ENCODE results near the gene MLPH.

The MLPH gene

DNA sequence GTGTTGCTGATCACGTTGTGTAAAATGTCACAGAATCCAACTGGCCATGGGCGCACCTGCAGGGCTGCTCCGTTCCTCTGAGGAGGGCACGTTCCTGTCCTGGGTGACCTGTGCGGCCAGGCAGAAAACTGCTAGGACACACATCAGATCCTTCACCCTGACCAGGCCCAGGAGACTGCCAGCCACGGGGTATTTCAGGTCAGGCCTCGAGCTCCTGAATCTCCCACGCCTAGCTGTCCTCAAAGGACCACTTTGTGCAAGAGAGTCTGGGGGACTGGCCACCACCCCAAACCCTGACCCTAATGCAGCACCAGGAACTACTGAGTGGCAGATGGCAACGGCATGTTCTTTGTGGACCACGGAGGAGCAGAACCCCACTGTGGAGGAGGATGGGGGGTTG, 90.4 kb downstream of the MLPH start:
- peaks cover 2% of the 10 kb centered on the region for H3K27me3 ChIP-seq (ENCODE audit: insufficient read depth, poor library complexity, severe bottlenecking)
- no peak overlapping the region for H3K4me3 ChIP-seq (replicated peaks; ENCODE audit: insufficient read depth, low read length)
- no peak overlapping the region for H3K27ac ChIP-seq (replicated peaks)
- DNase-seq (ENCODE audit: low read depth in 1 of 2, low spot score in 1 of 2): no peak
- no peak for TF ChIP-seq GABPA (IDR thresholded peaks at IDR 0.05; ENCODE audit: low read depth)
- TF ChIP-seq, protein P1, sequence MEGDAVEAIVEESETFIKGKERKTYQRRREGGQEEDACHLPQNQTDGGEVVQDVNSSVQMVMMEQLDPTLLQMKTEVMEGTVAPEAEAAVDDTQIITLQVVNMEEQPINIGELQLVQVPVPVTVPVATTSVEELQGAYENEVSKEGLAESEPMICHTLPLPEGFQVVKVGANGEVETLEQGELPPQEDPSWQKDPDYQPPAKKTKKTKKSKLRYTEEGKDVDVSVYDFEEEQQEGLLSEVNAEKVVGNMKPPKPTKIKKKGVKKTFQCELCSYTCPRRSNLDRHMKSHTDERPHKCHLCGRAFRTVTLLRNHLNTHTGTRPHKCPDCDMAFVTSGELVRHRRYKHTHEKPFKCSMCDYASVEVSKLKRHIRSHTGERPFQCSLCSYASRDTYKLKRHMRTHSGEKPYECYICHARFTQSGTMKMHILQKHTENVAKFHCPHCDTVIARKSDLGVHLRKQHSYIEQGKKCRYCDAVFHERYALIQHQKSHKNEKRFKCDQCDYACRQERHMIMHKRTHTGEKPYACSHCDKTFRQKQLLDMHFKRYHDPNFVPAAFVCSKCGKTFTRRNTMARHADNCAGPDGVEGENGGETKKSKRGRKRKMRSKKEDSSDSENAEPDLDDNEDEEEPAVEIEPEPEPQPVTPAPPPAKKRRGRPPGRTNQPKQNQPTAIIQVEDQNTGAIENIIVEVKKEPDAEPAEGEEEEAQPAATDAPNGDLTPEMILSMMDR (IDR thresholded peaks at IDR 0.05; ENCODE audit: insufficient read depth, low read length): no peak
- no peak for TF ChIP-seq SPI1 (IDR thresholded peaks at IDR 0.05; ENCODE audit: borderline replicate concordance, low read depth)
- no peak for TF ChIP-seq POLR2AphosphoS5 (IDR thresholded peaks at IDR 0.05; ENCODE audit: low read depth)
- TF ChIP-seq, protein P2, sequence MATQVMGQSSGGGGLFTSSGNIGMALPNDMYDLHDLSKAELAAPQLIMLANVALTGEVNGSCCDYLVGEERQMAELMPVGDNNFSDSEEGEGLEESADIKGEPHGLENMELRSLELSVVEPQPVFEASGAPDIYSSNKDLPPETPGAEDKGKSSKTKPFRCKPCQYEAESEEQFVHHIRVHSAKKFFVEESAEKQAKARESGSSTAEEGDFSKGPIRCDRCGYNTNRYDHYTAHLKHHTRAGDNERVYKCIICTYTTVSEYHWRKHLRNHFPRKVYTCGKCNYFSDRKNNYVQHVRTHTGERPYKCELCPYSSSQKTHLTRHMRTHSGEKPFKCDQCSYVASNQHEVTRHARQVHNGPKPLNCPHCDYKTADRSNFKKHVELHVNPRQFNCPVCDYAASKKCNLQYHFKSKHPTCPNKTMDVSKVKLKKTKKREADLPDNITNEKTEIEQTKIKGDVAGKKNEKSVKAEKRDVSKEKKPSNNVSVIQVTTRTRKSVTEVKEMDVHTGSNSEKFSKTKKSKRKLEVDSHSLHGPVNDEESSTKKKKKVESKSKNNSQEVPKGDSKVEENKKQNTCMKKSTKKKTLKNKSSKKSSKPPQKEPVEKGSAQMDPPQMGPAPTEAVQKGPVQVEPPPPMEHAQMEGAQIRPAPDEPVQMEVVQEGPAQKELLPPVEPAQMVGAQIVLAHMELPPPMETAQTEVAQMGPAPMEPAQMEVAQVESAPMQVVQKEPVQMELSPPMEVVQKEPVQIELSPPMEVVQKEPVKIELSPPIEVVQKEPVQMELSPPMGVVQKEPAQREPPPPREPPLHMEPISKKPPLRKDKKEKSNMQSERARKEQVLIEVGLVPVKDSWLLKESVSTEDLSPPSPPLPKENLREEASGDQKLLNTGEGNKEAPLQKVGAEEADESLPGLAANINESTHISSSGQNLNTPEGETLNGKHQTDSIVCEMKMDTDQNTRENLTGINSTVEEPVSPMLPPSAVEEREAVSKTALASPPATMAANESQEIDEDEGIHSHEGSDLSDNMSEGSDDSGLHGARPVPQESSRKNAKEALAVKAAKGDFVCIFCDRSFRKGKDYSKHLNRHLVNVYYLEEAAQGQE (IDR thresholded peaks at IDR 0.05; ENCODE audit: insufficient replicate concordance, low read depth): no peak

DNA sequence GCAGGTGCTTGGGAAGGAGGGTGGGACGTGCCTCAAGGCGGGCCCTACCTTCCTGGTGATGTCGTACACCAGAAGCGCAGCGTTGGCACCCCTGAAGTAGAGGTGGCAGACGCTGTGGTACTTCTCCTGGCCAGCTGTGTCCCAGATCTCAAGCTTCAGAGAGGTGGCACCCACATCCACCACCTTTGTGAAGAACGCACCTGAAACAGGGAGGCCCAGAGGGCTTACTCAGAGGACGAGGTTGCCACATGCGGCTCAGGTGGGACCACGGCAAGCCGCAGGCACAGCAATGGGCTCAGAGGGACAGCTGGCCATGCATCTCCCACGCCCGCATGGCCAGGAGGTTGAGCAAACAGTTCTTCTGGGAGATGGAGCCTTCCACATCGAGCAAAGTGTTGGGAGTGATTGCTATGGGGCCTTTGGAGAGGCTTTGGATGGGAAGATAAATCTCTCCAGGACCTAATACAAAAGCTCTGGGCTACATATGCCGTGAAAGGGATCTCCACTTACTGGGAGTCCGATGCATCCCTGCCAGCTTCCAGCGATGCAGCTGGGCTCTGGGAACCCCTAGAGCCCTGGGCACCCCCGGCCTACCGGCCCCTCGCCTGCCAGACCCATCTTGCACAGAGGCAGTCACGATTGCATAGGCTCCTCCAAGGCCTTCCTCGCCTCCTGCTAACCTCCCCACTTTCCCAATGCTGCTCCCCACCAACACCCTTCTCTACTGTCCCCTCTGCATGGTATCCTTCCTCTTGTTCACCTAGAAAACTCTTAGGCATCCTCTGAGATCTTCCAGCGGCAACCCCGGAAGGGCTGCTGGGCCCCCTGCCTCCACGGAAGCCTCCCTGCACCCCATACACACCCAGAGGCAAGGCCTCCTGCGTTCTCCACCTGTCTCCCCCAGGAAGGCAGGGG, 91.2 kb downstream of the MLPH start:
- DNase-seq (ENCODE audit: low read depth in 1 of 2, low spot score in 1 of 2): no peak
- no peak overlapping the region for H3K27ac ChIP-seq (replicated peaks)
- peaks cover 2% of the 10 kb centered on the region for H3K27me3 ChIP-seq (ENCODE audit: insufficient read depth, poor library complexity, severe bottlenecking)
- TF ChIP-seq, protein P2 (IDR thresholded peaks at IDR 0.05; ENCODE audit: insufficient replicate concordance, low read depth): no peak
- no peak for TF ChIP-seq POLR2AphosphoS5 (IDR thresholded peaks at IDR 0.05; ENCODE audit: low read depth)
- no peak for TF ChIP-seq GABPA (IDR thresholded peaks at IDR 0.05; ENCODE audit: low read depth)
- TF ChIP-seq SPI1 (IDR thresholded peaks at IDR 0.05; ENCODE audit: borderline replicate concordance, low read depth): no peak
- TF ChIP-seq, protein P1 (IDR thresholded peaks at IDR 0.05; ENCODE audit: insufficient read depth, low read length): no peak
- no peak overlapping the region for H3K4me3 ChIP-seq (replicated peaks; ENCODE audit: insufficient read depth, low read length)

DNA sequence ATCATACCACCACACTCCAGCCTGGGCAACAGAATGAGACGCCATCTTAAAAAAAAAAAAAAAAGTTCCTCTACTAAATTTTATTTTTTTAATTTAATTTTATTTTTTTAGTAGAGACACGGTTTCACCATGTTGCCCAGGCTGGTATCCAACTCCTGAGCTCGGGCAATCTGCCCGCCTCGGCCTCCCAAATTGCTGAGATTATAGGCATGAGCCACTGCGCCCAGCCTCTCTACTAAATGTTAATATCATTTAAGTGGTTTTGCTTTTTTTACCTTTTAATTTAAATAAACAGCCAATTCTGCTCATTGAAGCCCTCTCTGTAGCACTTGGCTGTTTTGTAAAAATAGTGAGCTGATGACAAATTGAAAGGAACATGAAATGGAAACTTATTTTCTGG, 94.3 kb downstream of the MLPH start:
- H3K27ac ChIP-seq (replicated peaks): no peak overlapping the region
- no peak for DNase-seq (ENCODE audit: low read depth in 1 of 2, low spot score in 1 of 2)
- no peak overlapping the region for H3K4me3 ChIP-seq (replicated peaks; ENCODE audit: insufficient read depth, low read length)
- TF ChIP-seq SPI1 (IDR thresholded peaks at IDR 0.05; ENCODE audit: borderline replicate concordance, low read depth): no peak
- TF ChIP-seq POLR2AphosphoS5 (IDR thresholded peaks at IDR 0.05; ENCODE audit: low read depth): no peak
- TF ChIP-seq, protein P2 (IDR thresholded peaks at IDR 0.05; ENCODE audit: insufficient replicate concordance, low read depth): no peak
- TF ChIP-seq, protein P1 (IDR thresholded peaks at IDR 0.05; ENCODE audit: insufficient read depth, low read length): no peak
- TF ChIP-seq GABPA (IDR thresholded peaks at IDR 0.05; ENCODE audit: low read depth): no peak
- H3K27me3 ChIP-seq (ENCODE audit: insufficient read depth, poor library complexity, severe bottlenecking): peaks cover 2% of the 10 kb centered on the region

Measured in HL-60 (cell line).